Loucy (cell line): Measurements from ENCODE around the gene SENP2.

Source experiments
- H2AFZ ChIP-seq: fragments of 200-600 bp; sonication (generic); 2 replicates; pipeline ENCODE4 v1.6.0; 2016; ENCODE audit warnings: antibody characterized with exemption, mild to moderate bottlenecking, low read length, moderate library complexity
- H3F3A ChIP-seq: fragments of 200-600 bp; 2 replicates; pipeline ENCODE4 v1.6.0; 2016; ENCODE audit warnings: antibody characterized with exemption, low read depth, mild to moderate bottlenecking
- H3K27me3 ChIP-seq: fragments of 200-600 bp; sonication (generic); 2 replicates; pipeline ENCODE4 v1.6.1; 2014; ENCODE audit warnings: low read length, mild to moderate bottlenecking; ENCODE audit not compliant: insufficient read depth, poor library complexity, severe bottlenecking
- H3K36me3 ChIP-seq: fragments of 200-600 bp; sonication (generic); 2 replicates; pipeline ENCODE4 v1.6.1; 2016; ENCODE audit warnings: low read length; ENCODE audit not compliant: insufficient read depth
- H3K4me1 ChIP-seq: fragments of 200-600 bp; sonication (generic); 2 replicates; pipeline ENCODE4 v1.5.1; 2014; ENCODE audit warnings: low read length, mild to moderate bottlenecking; ENCODE audit not compliant: insufficient read depth, poor library complexity, severe bottlenecking
- H3K4me2 ChIP-seq: fragments of 200-600 bp; sonication (generic); 2 replicates; pipeline ENCODE4 v1.6.0; 2014; ENCODE audit warnings: antibody characterized with exemption, low read length, low read depth, mild to moderate bottlenecking; ENCODE audit not compliant: poor library complexity, severe bottlenecking
- H3K4me3 ChIP-seq: fragments of 200-600 bp; sonication (generic); 2 replicates; pipeline ENCODE4 v1.5.1; 2014; ENCODE audit warnings: low read length, mild to moderate bottlenecking, mixed read lengths; ENCODE audit not compliant: poor library complexity, severe bottlenecking
- H3K79me2 ChIP-seq: fragments of 200-600 bp; sonication (generic); 2 replicates; pipeline ENCODE4 v1.6.1; 2014; ENCODE audit warnings: low read length; ENCODE audit not compliant: insufficient read depth
- H3K9ac ChIP-seq: fragments of 200-600 bp; sonication (generic); 2 replicates; pipeline ENCODE4 v1.6.0; 2014; ENCODE audit warnings: mild to moderate bottlenecking, low read depth, low read length, moderate library complexity; ENCODE audit not compliant: poor library complexity, severe bottlenecking
- H3K9me2 ChIP-seq: fragments of 200-600 bp; sonication (generic); replicated peaks from 2 replicates; pipeline ENCODE4 v1.6.1; 2016; ENCODE audit warnings: low read depth, low read length, mixed read lengths
- H3K9me3 ChIP-seq: fragments of 200-600 bp; sonication (generic); 2 replicates; pipeline ENCODE4 v1.6.1; 2014; ENCODE audit warnings: mild to moderate bottlenecking, antibody characterized with exemption, low read length, low read depth; ENCODE audit not compliant: insufficient read depth
- H4K20me1 ChIP-seq: fragments of 200-600 bp; sonication (generic); 2 replicates; pipeline ENCODE4 v1.6.0; 2014; ENCODE audit warnings: antibody characterized with exemption, low read length, mild to moderate bottlenecking; ENCODE audit not compliant: insufficient read depth, poor library complexity, severe bottlenecking
- EZH2phosphoT487 ChIP-seq: fragments of 200-600 bp; IDR thresholded peaks from 2 replicates; pipeline ENCODE4 v1.6.1; 2018; ENCODE audit warnings: antibody characterized with exemption, mild to moderate bottlenecking, moderate library complexity, borderline replicate concordance
- TF ChIP-seq, protein P1 (sequence below): fragments of 200-600 bp; sonication (generic); conservative IDR thresholded peaks from 2 replicates; pipeline ENCODE4 v1.5.1; 2014; ENCODE audit warnings: mild to moderate bottlenecking, antibody characterized with exemption, low read length

Gene SENP2

GRCh38 chr3:185540695-185541094, 45.4 kb upstream of the SENP2 start:
- Histone ChIP-seq H3K9me3 (no peaks in the 10 kb centered on the region), H3K4me3 (no peak overlapping the region), H3K27me3 (no peaks in the 10 kb centered on the region), H3K4me2 (no peak overlapping the region), H4K20me1 (no peaks in the 10 kb centered on the region), H3K4me1 (peaks cover 9% of the 10 kb centered on the region), H2AFZ (no peak overlapping the region), H3K79me2 (no peaks in the 10 kb centered on the region), H3K9ac (no peak overlapping the region), H3K36me3 (no peaks in the 10 kb centered on the region), H3K9me2 (no peaks in the 10 kb centered on the region), H3F3A (no peaks in the 10 kb centered on the region)
- no peak for TF ChIP-seq EZH2phosphoT487
- TF ChIP-seq, protein P1, sequence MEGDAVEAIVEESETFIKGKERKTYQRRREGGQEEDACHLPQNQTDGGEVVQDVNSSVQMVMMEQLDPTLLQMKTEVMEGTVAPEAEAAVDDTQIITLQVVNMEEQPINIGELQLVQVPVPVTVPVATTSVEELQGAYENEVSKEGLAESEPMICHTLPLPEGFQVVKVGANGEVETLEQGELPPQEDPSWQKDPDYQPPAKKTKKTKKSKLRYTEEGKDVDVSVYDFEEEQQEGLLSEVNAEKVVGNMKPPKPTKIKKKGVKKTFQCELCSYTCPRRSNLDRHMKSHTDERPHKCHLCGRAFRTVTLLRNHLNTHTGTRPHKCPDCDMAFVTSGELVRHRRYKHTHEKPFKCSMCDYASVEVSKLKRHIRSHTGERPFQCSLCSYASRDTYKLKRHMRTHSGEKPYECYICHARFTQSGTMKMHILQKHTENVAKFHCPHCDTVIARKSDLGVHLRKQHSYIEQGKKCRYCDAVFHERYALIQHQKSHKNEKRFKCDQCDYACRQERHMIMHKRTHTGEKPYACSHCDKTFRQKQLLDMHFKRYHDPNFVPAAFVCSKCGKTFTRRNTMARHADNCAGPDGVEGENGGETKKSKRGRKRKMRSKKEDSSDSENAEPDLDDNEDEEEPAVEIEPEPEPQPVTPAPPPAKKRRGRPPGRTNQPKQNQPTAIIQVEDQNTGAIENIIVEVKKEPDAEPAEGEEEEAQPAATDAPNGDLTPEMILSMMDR: no peak

GRCh38 chr3:185549122-185549521, 37.0 kb upstream of the SENP2 start:
- Histone ChIP-seq H3K9me2 (no peaks in the 10 kb centered on the region), H3K9me3 (no peaks in the 10 kb centered on the region), H3K4me1 (peaks cover 6% of the 10 kb centered on the region), H3K79me2 (no peaks in the 10 kb centered on the region), H3K9ac (no peak overlapping the region), H4K20me1 (no peaks in the 10 kb centered on the region), H2AFZ (no peak overlapping the region), H3K27me3 (no peaks in the 10 kb centered on the region), H3K4me2 (no peak overlapping the region), H3K4me3 (no peak overlapping the region), H3F3A (no peaks in the 10 kb centered on the region), H3K36me3 (no peaks in the 10 kb centered on the region)
- TF ChIP-seq, protein P1: no peak
- no peak for TF ChIP-seq EZH2phosphoT487

DNA sequence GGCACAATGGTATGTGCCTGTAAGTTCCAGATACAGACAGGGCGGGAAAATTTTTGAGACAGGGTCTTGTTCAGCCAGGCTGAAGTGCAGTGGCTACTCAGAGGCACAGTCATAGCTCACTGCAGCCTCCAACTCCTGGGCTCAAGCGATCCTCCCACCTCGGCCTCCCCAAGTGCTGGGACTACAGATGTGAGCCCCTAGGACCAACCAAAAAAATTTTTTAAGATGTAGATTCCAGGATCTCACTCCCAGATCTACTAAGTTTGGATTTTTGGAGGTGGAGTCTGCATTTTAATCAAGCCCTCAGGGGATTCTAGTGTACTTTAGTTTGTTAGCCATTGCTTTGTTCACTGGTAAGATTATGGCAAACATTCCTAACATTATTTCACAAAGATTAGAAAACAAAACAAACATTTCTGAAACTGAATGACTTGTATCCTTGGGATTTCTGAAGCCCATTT, 36.4 kb upstream of the SENP2 start:
- no peaks in the 10 kb centered on the region for H3K9me3 ChIP-seq
- H3K9me2 ChIP-seq: no peaks in the 10 kb centered on the region
- no peak overlapping the region for H3K9ac ChIP-seq
- H3K4me2 ChIP-seq: no peak overlapping the region
- no peaks in the 10 kb centered on the region for H3K79me2 ChIP-seq
- no peaks in the 10 kb centered on the region for H3K27me3 ChIP-seq
- H2AFZ ChIP-seq: no peak overlapping the region; the same call in 1 of the 2 replicates
- H3K4me3 ChIP-seq: no peak overlapping the region
- no peaks in the 10 kb centered on the region for H3K36me3 ChIP-seq
- H3K4me1 ChIP-seq: peaks cover 6% of the 10 kb centered on the region
- H4K20me1 ChIP-seq: no peaks in the 10 kb centered on the region
- H3F3A ChIP-seq: no peaks in the 10 kb centered on the region
- TF ChIP-seq, protein P1: no peak
- TF ChIP-seq EZH2phosphoT487: no peak
